ENCODE results near the gene CHAT.

- TF ChIP-seq, protein P1, sequence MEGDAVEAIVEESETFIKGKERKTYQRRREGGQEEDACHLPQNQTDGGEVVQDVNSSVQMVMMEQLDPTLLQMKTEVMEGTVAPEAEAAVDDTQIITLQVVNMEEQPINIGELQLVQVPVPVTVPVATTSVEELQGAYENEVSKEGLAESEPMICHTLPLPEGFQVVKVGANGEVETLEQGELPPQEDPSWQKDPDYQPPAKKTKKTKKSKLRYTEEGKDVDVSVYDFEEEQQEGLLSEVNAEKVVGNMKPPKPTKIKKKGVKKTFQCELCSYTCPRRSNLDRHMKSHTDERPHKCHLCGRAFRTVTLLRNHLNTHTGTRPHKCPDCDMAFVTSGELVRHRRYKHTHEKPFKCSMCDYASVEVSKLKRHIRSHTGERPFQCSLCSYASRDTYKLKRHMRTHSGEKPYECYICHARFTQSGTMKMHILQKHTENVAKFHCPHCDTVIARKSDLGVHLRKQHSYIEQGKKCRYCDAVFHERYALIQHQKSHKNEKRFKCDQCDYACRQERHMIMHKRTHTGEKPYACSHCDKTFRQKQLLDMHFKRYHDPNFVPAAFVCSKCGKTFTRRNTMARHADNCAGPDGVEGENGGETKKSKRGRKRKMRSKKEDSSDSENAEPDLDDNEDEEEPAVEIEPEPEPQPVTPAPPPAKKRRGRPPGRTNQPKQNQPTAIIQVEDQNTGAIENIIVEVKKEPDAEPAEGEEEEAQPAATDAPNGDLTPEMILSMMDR (IDR thresholded peaks at IDR 0.05) = no peak
- no peak for TF ChIP-seq POLR2A (IDR thresholded peaks at IDR 0.05)
These were observed 86.4 kb downstream of the CHAT start for GRCh38 chr10:49700211-49700610.
